GM04504 (cell line): Measurements from ENCODE around the gene LRMDA.

Experiments used
- DNase-seq: peaks from one replicate; pipeline ENCODE4 v3.0.0-alpha.2; 2012; ENCODE audit warnings: low read depth

The LRMDA gene

GRCh38 chr10:75402486-75403143 is 28.8 kb upstream of the LRMDA start:
- DNase-seq: no peak

DNA sequence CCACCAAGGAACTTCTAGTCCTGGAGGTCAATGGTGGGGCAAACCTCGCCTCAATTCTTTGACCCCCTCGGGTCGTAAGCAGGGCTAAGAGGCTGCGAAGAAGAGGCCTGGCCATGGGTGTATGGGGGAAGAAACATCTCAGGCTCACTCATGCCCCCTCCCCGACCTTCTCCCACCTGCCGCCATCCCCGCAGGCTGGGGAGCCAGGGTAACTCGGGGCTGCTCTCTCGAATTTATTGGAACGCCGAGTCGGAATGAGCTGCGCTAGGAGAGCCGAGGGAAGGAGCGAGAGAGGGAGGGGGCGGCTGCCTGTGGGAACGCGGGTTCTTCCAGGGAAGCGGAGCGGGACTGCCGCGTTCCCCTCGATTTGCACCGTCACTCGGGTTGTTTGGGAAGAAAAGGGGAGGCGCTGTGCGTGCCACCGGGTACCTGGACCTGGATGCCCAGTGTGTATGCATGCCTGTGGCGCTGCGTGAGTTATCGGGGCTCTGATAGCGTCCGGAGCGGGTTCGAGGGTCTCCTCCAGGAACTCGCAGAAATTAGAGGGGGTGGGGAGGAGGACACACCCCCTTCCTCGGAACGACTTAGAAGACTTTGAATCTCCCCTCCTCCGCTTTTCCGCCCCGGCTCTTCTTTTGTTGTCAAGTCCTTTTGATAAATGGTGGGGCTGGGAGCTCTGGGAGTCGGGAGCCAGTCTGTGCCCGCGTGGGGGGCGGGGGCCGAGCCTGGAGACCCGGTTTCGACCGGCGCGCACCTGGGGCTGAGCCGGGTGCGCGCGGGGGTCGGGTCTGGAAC is 28.1 kb upstream of the LRMDA start:
- DNase-seq: no peak

GRCh38 chr10:75403939-75404814 is 27.2 kb upstream of the LRMDA start:
- no peak for DNase-seq

DNA sequence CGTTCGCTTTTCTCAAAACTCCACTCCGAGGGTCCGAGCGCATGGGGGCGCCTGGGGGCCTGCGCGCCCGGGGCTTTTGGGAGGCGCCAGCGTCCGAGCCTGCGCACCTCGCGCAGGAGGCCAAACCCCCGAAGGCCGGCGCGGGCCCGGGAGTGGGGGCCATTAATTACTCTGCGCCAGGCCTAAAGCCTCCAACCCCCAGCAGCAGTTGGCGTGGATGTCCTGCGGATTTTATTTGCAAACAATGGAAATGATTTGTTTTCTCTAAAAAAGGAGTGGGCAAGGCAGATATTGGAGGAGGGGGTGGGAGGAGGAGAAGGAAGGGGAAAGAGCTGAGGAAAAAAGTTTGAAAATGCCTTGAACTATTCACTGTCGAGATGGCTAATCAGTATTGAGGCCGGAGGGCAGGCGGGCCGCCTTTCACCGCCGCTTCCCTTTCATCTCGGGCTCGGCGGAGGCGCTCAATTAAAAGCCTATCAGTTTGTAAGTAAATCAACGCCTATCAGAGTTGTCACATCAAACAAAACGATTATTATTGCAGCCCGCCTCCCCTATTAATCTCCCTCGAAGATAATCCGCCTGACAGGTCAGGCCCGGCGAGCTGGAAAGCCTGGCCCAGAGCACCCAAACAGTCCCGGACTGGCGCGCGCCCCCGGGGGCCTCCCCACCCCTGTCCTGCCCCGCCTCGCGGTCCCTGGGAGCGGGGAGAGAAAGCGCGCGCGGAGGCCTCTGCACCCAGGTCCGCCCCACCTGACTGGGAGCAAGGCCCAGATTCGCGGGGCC is 26.4 kb upstream of the LRMDA start:
- DNase-seq: no peak

GRCh38 chr10:75405598-75406461 is 25.6 kb upstream of the LRMDA start:
- DNase-seq: no peak

GRCh38 chr10:75406462-75407223 is 24.8 kb upstream of the LRMDA start:
- DNase-seq: no peak

GRCh38 chr10:75407224-75407712 is 24.2 kb upstream of the LRMDA start:
- DNase-seq: no peak

GRCh38 chr10:75407713-75408508 is 23.5 kb upstream of the LRMDA start:
- no peak for DNase-seq

DNA sequence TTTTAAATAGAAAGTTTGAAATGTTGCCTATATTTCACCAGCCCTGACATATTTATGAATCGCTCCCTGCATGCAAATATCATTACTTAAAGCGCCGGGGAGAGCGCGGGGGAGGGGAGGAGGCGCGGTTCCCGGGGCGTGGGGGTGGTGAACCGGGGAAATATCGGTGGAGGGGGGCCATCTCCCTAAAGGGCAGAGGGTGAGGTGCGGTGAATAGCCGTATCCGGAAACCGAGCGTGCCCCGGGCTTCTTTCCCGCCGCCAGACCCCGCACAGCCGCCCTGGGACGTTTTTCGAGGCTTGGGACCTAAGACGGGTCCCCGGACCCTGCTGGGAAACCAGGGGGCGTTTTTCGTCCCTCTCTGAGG is 22.9 kb upstream of the LRMDA start:
- no peak for DNase-seq

- no peak for DNase-seq
These were observed 22.2 kb upstream of the LRMDA start for GRCh38 chr10:75408911-75409885.

- no peak for DNase-seq
These were observed 21.1 kb upstream of the LRMDA start for GRCh38 chr10:75410132-75411005.

DNA sequence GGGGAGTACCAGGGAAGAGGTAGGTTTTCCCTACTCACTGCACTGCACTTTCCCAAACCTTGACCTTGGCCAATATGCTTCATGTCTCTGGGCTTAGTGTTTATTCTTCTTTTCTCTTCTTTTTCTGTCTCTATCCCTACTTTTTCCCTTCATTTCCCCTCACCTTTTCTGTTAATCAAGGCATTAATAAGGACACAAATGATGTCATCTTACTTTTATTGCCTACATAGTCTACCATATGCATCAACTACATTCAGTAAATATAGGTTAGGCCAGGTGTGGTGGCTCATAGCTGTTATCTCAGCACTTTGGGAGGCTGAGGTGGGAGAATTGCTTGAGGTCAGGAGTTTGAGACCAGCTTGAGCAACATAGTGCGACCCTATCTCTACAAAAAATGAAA is 16.9 kb upstream of the LRMDA start:
- DNase-seq: no peak

DNA sequence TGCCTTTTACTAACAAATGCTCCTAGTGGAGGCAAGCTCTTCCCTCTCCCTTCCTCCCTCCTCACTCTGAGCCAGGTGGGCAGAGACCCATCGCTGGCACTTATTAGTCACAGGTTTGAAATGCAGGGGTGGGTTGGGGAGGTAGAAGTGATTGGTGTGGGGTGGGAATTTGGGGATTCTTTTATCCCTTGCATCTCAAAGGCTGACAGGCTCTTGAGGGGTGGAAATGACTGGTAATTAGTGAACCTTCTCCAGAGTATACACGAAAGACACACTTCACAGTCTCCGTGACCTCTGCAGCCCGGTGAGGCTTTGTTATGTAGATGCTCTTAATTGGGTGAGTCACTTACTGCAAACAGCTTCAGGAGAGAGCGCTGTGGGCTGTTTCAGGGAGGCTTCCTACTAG is 13.9 kb upstream of the LRMDA start:
- DNase-seq: no peak

- no peak for DNase-seq
These were observed 13.1 kb upstream of the LRMDA start for GRCh38 chr10:75418293-75418692.

GRCh38 chr10:75418712-75419111 is 12.7 kb upstream of the LRMDA start:
- DNase-seq: no peak

- DNase-seq: no peak
These were observed 8.5 kb upstream of the LRMDA start for GRCh38 chr10:75422913-75423312.

GRCh38 chr10:75424571-75424970 is 6.9 kb upstream of the LRMDA start:
- no peak for DNase-seq
